Measurements from ENCODE around the gene ITPKC.

- no peak for TF ChIP-seq EZH2 (IDR thresholded peaks at IDR 0.05)
- TF ChIP-seq CTCF (IDR thresholded peaks at IDR 0.05) = no peak
- no peak for TF ChIP-seq EZH2phosphoT487 (IDR thresholded peaks at IDR 0.05)
Measured at GRCh38 chr19:40690050-40690692, 26.7 kb upstream of the ITPKC start, which contains the start of gene NUMBL.

Measured in neural progenitor cell (in vitro differentiated cells).